Heart left ventricle (tissue), 16 donors: Measurements from ENCODE around the gene MYDGF. TPM values are rescaled to one million over a fixed set of nuclear protein-coding genes. Genes with fewer than 3 reads are reported as not detected.

Experiments used
- ATAC-seq, 4 donors: fragments of 200-7000 bp; cut with Tn5 transposase; one replicate each; pipeline ENCODE4 v1.9.1; 2020 to 2022; ENCODE audit warnings: moderate library complexity in 4 of 4, mild to moderate bottlenecking in 3 of 4, moderate number of reproducible peaks in 1 of 4
- DNase-seq, 5 donors: peaks; one replicate each; pipeline ENCODE4 v3.0.0-alpha.2; 2020
- H3K27ac ChIP-seq, 12 donors: fragments of 200-600 bp; sonication (generic) in 4 of 12; one replicate each; pipeline versions ENCODE4 v1.5.0 to v1.8.0; 2016 to 2022; ENCODE audit warnings: mild to moderate bottlenecking in 2 of 12
- H3K27me3 ChIP-seq, 9 donors: fragments of 200-600 bp; sonication (generic) in 2 of 9; one replicate each; pipeline versions ENCODE4 v1.5.1 to v1.8.0; 2016 to 2022; ENCODE audit warnings: mild to moderate bottlenecking in 3 of 9
- H3K36me3 ChIP-seq, 9 donors: fragments of 200-600 bp; sonication (generic) in 2 of 9; one replicate each; pipeline versions ENCODE4 v1.5.0 to v1.8.0; 2018 to 2022; ENCODE audit warnings: mild to moderate bottlenecking in 2 of 9
- H3K4me1 ChIP-seq, 12 donors: fragments of 200-600 bp; sonication (generic) in 4 of 12; one replicate each; pipeline versions ENCODE4 v1.5.0 to v1.8.0; 2016 to 2022; ENCODE audit warnings: mild to moderate bottlenecking in 3 of 12
- H3K4me3 ChIP-seq, 12 donors: fragments of 200-600 bp; sonication (generic) in 4 of 12; one replicate each; pipeline versions ENCODE4 v1.5.0 to v1.8.0; 2017 to 2022; ENCODE audit warnings: mild to moderate bottlenecking in 9 of 12, moderate library complexity in 4 of 12
- H3K9me3 ChIP-seq, 12 donors: fragments of 200-600 bp; sonication (generic) in 4 of 12; one replicate each; pipeline versions ENCODE4 v1.5.0 to v1.8.0; 2016 to 2022; ENCODE audit warnings: mild to moderate bottlenecking in 1 of 12
- POLR2A ChIP-seq, 2 donors: fragments of 450-650 bp; IDR thresholded peaks; one replicate each; pipeline ENCODE4 v1.6.1; 2017; ENCODE audit warnings: antibody characterized with exemption in 2 of 2, mild to moderate bottlenecking in 2 of 2, moderate library complexity in 2 of 2
- WGBS, 4 donors: extraction: QIAGEN DNeasy Blood & Tissue Kit in 2 of 4; methylation state at CpG; one replicate each; pipeline versions ENCODE4 v1.1.5 to v1.1.7; 2013 to 2018; 5-methylcytosine and 5-hydroxymethylcytosine counted together
- intact Hi-C, 10 donors: fragments of 100-400 bp; cut with DNase I; formaldehyde crosslinking; loops; one replicate each; pipeline versions ENCODE4 v1.11.1 to v1.14.2; 2022
- polyA plus RNA-seq, 2 donors: library from polyadenylated mRNA; stranded (reverse); fragments of 200-250 nt; gene quantifications; one replicate each; pipeline ENCODE4 v1.2.3, GENCODE V29; 2013
- total RNA-seq, 9 donors: library from RNA; depleted of rRNA in 2 of 9; stranded (reverse); fragments of >200 nt in 2 of 9; fragmentation: NEBNext Ultra II Directional in 3 of 9; extraction: Animal tissue kit (Norgen Biotek cat#: 25700) in 3 of 9; gene quantifications; one replicate each; pipeline versions ENCODE4 v1.1.0 to v1.2.4, GENCODE V29; 2016 to 2023
- TF ChIP-seq, protein P1 (sequence below), 12 donors: fragments of 200-600 bp; sonication (generic) in 4 of 12; IDR thresholded peaks; one replicate each; pipeline versions ENCODE4 v1.5.0 to v1.8.0; 2018 to 2022; ENCODE audit warnings: antibody characterized with exemption in 12 of 12, mild to moderate bottlenecking in 5 of 12
- donor health status: ischemic (EF 13 %, LVEDD 7.1; RV severe dilation, severe dysfunction).
- donor health status: healthy with polysubstance abuse.
- donor health status: DM: no; HTN: yes; CAD: no.
- donor health status: DM: no; HTN: no; CAD: no.
- donor health status: ischemic (EF 25% LVEDD 6.9; RV normal size, moderate dysfunction).
- donor health status: ischemic (EF 25% LVEDD 5.7; RV mildly dilated, moderate dysfunction).
- donor health status: healthy.
- donor health status: DM: yes; HTN: yes; CAD: no.
- donor health status: ischemic (EF 35%, LVEDD 5.7; RV mildly dilated, moderate dysfunction).
- donor health status: nonischemic (EF 11% LVEDD 7.7; RV severe dilation, severe dysfunction).
- donor health status: DM: yes; HTN: yes; CAD: no.
- donor health status: PGD.
- donor health status: ischemic (EF 29% LVEDD 5.4; RV normal size, mild dysfunction).
- donor health status: nonischemic (EF 23%, LVEDD 6.1; RV moderate dilation, normal function).

Gene MYDGF
- total and polyA plus RNA-seq, 11 donors: 19.1 to 201 (median 25.8) TPM

DNA sequence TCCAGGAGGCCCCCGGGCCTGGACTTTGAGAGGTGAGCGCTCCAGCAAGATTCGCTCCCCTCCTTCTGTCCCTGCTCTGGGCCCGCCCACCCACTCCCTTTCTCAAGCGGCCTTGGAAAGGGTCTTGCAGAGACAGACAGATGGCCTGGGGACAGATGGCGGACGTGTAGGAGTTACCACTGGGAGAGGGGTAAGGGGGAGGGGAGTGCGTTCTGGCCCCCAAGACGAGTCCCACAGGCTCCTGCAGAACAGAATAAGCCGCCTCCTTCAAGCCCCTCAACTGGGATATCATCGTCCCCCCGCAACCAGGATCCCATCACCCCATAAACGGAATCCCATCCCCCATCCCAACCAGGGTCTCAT is 34.4 kb downstream of the MYDGF start:
- intact Hi-C loops: loop anchor here (1.0 to 5.0 kb wide), 6 partner anchors 58 to 78 kb away; partner anchors contain the start of gene SEMA6B (in 9 of the 10)
- peak overlapping the region in 7 of 12 donors; percentile 28 to 69 (median 48) for H3K27ac ChIP-seq

DNA sequence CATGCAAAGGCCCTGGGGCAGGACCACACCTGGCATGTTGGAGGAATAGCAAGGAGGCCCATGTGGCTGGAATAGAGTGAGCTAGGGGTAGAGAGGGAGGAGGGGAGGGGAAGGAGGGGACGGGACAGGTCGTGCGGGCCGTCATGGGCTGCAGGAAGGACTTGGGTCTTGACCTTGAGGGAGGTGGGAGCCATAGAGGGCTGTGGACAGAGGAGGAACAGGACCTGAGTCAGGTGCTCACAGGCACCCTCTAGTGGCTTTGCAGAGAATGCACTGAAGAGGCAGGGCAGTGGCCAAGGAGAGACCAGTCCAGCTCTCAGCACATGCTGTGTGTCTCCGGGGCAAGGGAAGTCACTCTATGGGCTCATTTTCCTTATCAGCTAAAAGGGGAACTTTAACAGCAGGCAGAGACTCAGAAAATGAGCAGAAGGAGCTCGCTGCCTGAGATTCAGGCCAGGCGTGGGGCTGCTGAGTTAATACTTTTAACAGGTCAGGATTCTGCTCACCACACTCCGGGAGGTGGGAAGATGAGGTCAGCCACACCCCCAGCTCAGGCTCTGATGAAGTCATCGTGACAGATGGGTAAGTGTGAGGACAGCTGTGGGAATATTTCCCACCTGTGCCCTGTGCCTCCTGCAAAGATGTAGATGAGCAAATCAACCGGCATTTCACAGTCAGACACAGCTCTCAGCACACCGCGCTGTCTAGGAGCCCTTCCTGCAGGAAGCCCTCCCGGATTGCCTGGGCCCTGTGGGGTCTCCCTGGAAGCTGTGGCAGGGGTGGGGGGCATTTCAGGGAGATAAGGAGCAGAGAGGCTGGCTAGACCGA is 36.8 kb downstream of the MYDGF start:
- DNase-seq: peak; percentile 56 to 75 (median 71)
- intact Hi-C loops: loop anchor here in 2 of 10 donors (2.0 to 5.0 kb wide), 2 partner anchors 56 to 57 kb away; no protein-coding TSS in a partner anchor
- TF ChIP-seq, protein P1, sequence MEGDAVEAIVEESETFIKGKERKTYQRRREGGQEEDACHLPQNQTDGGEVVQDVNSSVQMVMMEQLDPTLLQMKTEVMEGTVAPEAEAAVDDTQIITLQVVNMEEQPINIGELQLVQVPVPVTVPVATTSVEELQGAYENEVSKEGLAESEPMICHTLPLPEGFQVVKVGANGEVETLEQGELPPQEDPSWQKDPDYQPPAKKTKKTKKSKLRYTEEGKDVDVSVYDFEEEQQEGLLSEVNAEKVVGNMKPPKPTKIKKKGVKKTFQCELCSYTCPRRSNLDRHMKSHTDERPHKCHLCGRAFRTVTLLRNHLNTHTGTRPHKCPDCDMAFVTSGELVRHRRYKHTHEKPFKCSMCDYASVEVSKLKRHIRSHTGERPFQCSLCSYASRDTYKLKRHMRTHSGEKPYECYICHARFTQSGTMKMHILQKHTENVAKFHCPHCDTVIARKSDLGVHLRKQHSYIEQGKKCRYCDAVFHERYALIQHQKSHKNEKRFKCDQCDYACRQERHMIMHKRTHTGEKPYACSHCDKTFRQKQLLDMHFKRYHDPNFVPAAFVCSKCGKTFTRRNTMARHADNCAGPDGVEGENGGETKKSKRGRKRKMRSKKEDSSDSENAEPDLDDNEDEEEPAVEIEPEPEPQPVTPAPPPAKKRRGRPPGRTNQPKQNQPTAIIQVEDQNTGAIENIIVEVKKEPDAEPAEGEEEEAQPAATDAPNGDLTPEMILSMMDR (IDR thresholded peaks at IDR 0.05): peak; percentile 57 to 84 (median 78)
- TF ChIP-seq POLR2A (IDR thresholded peaks at IDR 0.05): no peak
- peak; percentile 33 to 83 (median 76) for ATAC-seq
- Histone ChIP-seq H3K27me3 (no peaks in the 10 kb centered on the region), H3K4me1 (peaks cover 0 to 47% (median 18%) of the 10 kb centered on the region in 12 donors), H3K9me3 (no peaks in the 10 kb centered on the region), H3K27ac (peak overlapping the region in 1 of 12 donors; percentile 62), H3K36me3 (no peaks in the 10 kb centered on the region), H3K4me3 (no peak overlapping the region)
- WGBS, 4 donors: 25 to 31% (median 27%) methylated on average over 14 of the region's 14 CpGs

More for the DNA sequence above, 34.4 kb downstream of the MYDGF start:
- TF ChIP-seq POLR2A (IDR thresholded peaks at IDR 0.05): no peak
- TF ChIP-seq, protein P1 (IDR thresholded peaks at IDR 0.05): no peak
- Histone ChIP-seq H3K27me3 (no peaks in the 10 kb centered on the region), H3K4me3 (peak overlapping the region in 11 of 12 donors; percentile 16 to 75 (median 56)), H3K9me3 (no peaks in the 10 kb centered on the region), H3K4me1 (peaks cover 0 to 64% (median 30%) of the 10 kb centered on the region in 12 donors), H3K36me3 (no peaks in the 10 kb centered on the region)
- DNase-seq (no peak), ATAC-seq (no peak)
- WGBS, 4 donors: 34 to 41% (median 39%) methylated on average over 9 to 13 of the region's 13 CpGs

DNA sequence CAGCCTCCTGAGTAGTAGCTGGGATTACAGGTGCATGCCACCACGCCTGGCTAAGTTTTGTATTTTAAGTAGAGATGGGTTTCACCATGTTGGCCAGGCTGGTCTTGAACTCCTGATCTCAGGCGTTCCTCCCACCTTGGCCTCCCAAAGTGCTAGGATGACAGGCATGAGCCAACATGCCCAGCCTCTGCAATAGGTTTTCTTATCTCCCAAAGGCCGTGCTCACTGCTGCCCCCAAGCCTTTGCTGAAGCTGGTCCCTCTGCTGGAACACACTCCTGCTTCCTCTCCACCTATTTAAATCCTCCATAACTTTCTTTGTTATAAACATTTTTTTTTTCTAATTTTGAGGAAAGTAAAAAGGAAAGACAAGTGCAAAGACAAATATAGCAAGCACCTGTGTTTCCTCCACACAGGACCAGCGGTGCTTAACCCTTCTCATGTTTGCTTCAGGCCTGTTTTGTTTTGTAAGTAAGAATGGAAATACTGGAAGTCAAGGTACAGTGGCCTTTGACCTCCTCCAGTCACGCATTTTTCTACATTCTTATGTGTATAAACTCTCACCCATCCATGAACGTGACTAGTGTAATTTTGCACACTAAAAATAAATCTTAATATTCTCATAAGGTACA is 45.3 kb downstream of the MYDGF start:
- peak in 1 of 5 donors; percentile 13 for DNase-seq
- Histone ChIP-seq H3K36me3 (no peaks in the 10 kb centered on the region), H3K4me1 (no peaks in the 10 kb centered on the region), H3K27me3 (peaks cover 0 to 26% (median 8%) of the 10 kb centered on the region in 9 donors), H3K4me3 (no peak overlapping the region), H3K27ac (no peak overlapping the region), H3K9me3 (no peaks in the 10 kb centered on the region)
- WGBS, 4 donors: 47 to 63% (median 58%) methylated on average over 6 of the region's 6 CpGs
- intact Hi-C loops: loop anchor here in 1 of 10 donors (5.0 kb wide), 1 partner anchor 38 kb away; no protein-coding TSS in a partner anchor
- no peak for TF ChIP-seq POLR2A (IDR thresholded peaks at IDR 0.05)
- TF ChIP-seq, protein P1 (IDR thresholded peaks at IDR 0.05): peak in 2 of 12 donors; percentile 13 to 14
- no peak for ATAC-seq

DNA sequence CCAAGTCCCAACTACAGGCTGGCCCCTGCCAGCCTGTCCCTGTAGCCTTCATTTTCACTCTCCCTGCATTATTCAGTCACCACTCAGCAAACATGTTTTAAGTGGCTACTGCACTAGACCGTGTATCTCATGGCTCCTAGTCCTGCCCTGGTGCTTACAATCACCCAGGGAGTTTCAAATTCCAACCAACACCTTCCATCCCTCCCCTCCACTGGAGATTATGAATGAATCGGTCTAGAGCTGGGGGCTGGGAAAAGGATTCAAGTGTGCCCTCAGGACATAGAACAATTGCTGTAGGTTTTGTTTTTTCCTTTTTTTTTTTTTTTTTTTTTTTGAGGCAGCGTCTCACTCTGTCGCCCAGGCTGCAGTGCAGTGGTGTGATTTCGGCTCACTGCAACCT is 45.8 kb downstream of the MYDGF start:
- Histone ChIP-seq H3K27ac (no peak overlapping the region), H3K27me3 (peaks cover 0 to 31% (median 13%) of the 10 kb centered on the region in 9 donors), H3K9me3 (no peaks in the 10 kb centered on the region), H3K4me1 (no peaks in the 10 kb centered on the region), H3K4me3 (no peak overlapping the region), H3K36me3 (no peaks in the 10 kb centered on the region)
- TF ChIP-seq, protein P1 (IDR thresholded peaks at IDR 0.05): no peak
- no peak for TF ChIP-seq POLR2A (IDR thresholded peaks at IDR 0.05)
- 58 to 69% (median 65%) methylated on average over 5 of the region's 5 CpGs for WGBS, 4 donors
- DNase-seq (no peak), ATAC-seq (no peak)
- intact Hi-C loops: no loop called here
